ENCODE results near the gene RPS6KA5. TPM values are rescaled to one million over a fixed set of nuclear protein-coding genes. Genes with fewer than 3 reads are reported as not detected.

The RPS6KA5 gene
- total RNA-seq, 1 experiment from 2014 or later = 24.2 TPM

GRCh38 chr14:90815822-90816662 is 244.4 kb downstream of the RPS6KA5 start, which contains the start of gene TTC7B (continued):
- TF ChIP-seq, protein P1, sequence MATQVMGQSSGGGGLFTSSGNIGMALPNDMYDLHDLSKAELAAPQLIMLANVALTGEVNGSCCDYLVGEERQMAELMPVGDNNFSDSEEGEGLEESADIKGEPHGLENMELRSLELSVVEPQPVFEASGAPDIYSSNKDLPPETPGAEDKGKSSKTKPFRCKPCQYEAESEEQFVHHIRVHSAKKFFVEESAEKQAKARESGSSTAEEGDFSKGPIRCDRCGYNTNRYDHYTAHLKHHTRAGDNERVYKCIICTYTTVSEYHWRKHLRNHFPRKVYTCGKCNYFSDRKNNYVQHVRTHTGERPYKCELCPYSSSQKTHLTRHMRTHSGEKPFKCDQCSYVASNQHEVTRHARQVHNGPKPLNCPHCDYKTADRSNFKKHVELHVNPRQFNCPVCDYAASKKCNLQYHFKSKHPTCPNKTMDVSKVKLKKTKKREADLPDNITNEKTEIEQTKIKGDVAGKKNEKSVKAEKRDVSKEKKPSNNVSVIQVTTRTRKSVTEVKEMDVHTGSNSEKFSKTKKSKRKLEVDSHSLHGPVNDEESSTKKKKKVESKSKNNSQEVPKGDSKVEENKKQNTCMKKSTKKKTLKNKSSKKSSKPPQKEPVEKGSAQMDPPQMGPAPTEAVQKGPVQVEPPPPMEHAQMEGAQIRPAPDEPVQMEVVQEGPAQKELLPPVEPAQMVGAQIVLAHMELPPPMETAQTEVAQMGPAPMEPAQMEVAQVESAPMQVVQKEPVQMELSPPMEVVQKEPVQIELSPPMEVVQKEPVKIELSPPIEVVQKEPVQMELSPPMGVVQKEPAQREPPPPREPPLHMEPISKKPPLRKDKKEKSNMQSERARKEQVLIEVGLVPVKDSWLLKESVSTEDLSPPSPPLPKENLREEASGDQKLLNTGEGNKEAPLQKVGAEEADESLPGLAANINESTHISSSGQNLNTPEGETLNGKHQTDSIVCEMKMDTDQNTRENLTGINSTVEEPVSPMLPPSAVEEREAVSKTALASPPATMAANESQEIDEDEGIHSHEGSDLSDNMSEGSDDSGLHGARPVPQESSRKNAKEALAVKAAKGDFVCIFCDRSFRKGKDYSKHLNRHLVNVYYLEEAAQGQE (IDR thresholded peaks at IDR 0.05; ENCODE audit: low read depth) = no peak
- TF ChIP-seq TCF7L2 (IDR thresholded peaks at IDR 0.05; ENCODE audit: borderline replicate concordance, extremely low read depth, insufficient read depth, insufficient read length) (no peak), ZFX (IDR thresholded peaks at IDR 0.05) (peak; percentile 80), EZH2 (IDR thresholded peaks at IDR 0.05) (no peak), FOSL1 (IDR thresholded peaks at IDR 0.05; ENCODE audit: low read depth) (no peak), SRF (IDR thresholded peaks at IDR 0.05; ENCODE audit: low read depth) (no peak)

DNA sequence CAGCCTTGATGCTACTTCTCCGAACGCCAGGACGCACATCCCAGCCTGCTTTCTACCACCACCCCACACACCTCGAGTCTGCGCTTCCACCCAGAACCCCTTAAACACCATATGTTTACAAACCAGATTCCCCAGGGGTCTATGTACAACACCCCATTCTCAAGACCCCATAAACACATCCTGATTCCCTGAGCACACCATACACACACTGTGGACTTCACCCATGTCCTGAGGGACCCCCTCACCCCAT is 244.9 kb downstream of the RPS6KA5 start:
- Histone ChIP-seq H4K20me1 (ENCODE audit: insufficient read depth) (no peaks in the 10 kb centered on the region), H3K79me2 (ENCODE audit: insufficient read depth, low read length) (peaks cover 35% of the 10 kb centered on the region; the same call in 1 of the 2 replicates), H3K27ac (ENCODE audit: low read depth, low read length) (peak overlapping the region; percentile 63; the same call in 1 of the 2 replicates), H3K4me3 (replicated peaks in 1 of 2; ENCODE audit: low read depth in 1 of 2, low read length in 2 of 2) (peak overlapping the region; percentile 59 to 72), H3K9me3 (ENCODE audit: control insufficient read depth in 1 of 2, insufficient read depth in 1 of 2, low read depth in 1 of 2, low read length in 2 of 2) (no peaks in the 10 kb centered on the region), H3K9me2 (ENCODE audit: insufficient read depth) (no peaks in the 10 kb centered on the region), H3K4me2 (ENCODE audit: low read length) (peak overlapping the region; percentile 96), H3K4me1 (ENCODE audit: control insufficient read depth in 1 of 2, insufficient read depth in 2 of 2, low read length in 2 of 2) (peaks cover 0 to 11% of the 10 kb centered on the region in 2 experiments; a peak in 1 of 4 replicates), H3K9ac (ENCODE audit: low read length) (peak overlapping the region; percentile 71), H3K36me3 (ENCODE audit: control insufficient read depth in 1 of 2, insufficient read depth in 2 of 2, low read length in 2 of 2) (no peaks in the 10 kb centered on the region), H2AFZ (ENCODE audit: low read depth, low read length, poor library complexity, severe bottlenecking) (no peak overlapping the region), H3K27me3 (ENCODE audit: insufficient read depth, low read length) (no peaks in the 10 kb centered on the region)
- CTCF ChIA-PET = no interaction called here
- peak; percentile 2; the same call in 1 of the 2 replicates for ATAC-seq
- POLR2A ChIA-PET = no interaction called here
- intact Hi-C loops (cut with micrococcal nuclease) = no loop called here
- RAD21 ChIA-PET (ENCODE audit: low non-redundant PET in 1 of 2, low total read pairs in 2 of 2, uncharacterized antibody in 2 of 2, unreplicated experiment in 2 of 2) = interaction anchor here in 1 of 2 experiments (0.5 kb wide), 1 partner anchor 22 kb away, joined by 3 read pairs; no protein-coding TSS in a partner anchor
- TF ChIP-seq MAX (IDR thresholded peaks at IDR 0.05) (no peak), YY1 (IDR thresholded peaks at IDR 0.05; ENCODE audit: extremely low read depth, insufficient replicate concordance, low read depth, low read length) (no peak), ZNF274 (IDR thresholded peaks at IDR 0.05; ENCODE audit: low read depth, low read length) (no peak), POLR2A (IDR thresholded peaks at IDR 0.05; ENCODE audit: borderline replicate concordance, extremely low read depth, insufficient read depth, insufficient read length) (no peak), TCF7L2 (IDR thresholded peaks at IDR 0.05; ENCODE audit: borderline replicate concordance, extremely low read depth, insufficient read depth, insufficient read length) (no peak), SP1 (IDR thresholded peaks at IDR 0.05; ENCODE audit: low read depth) (no peak), ZFX (IDR thresholded peaks at IDR 0.05) (no peak), EGR1 (IDR thresholded peaks at IDR 0.05; ENCODE audit: low read depth) (no peak), JUND (IDR thresholded peaks at IDR 0.05) (no peak), ELF1 (IDR thresholded peaks at IDR 0.05; ENCODE audit: borderline replicate concordance, low read depth) (no peak), EZH2 (IDR thresholded peaks at IDR 0.05) (no peak), CEBPB (IDR thresholded peaks at IDR 0.05; ENCODE audit: low read depth) (no peak), EZH2phosphoT487 (IDR thresholded peaks at IDR 0.05; ENCODE audit: borderline replicate concordance) (no peak), CBX3 (IDR thresholded peaks at IDR 0.05; ENCODE audit: low read depth) (no peak)
- TF ChIP-seq, protein P2, sequence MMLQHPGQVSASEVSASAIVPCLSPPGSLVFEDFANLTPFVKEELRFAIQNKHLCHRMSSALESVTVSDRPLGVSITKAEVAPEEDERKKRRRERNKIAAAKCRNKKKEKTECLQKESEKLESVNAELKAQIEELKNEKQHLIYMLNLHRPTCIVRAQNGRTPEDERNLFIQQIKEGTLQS (IDR thresholded peaks at IDR 0.05) = no peak
- TF ChIP-seq, protein P3, sequence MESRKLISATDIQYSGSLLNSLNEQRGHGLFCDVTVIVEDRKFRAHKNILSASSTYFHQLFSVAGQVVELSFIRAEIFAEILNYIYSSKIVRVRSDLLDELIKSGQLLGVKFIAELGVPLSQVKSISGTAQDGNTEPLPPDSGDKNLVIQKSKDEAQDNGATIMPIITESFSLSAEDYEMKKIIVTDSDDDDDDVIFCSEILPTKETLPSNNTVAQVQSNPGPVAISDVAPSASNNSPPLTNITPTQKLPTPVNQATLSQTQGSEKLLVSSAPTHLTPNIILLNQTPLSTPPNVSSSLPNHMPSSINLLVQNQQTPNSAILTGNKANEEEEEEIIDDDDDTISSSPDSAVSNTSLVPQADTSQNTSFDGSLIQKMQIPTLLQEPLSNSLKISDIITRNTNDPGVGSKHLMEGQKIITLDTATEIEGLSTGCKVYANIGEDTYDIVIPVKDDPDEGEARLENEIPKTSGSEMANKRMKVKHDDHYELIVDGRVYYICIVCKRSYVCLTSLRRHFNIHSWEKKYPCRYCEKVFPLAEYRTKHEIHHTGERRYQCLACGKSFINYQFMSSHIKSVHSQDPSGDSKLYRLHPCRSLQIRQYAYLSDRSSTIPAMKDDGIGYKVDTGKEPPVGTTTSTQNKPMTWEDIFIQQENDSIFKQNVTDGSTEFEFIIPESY (IDR thresholded peaks at IDR 0.05; ENCODE audit: extremely low read depth, insufficient replicate concordance, low read length) = no peak
- DNase-seq (ENCODE audit: low read depth, low spot score) = no peak
- BruUV-seq (replicated peaks) = no TSS peak

All from HCT116 (cell line).